H9 (cell line): ENCODE measurements around the gene FGF22. TPM values are rescaled to one million over a fixed set of nuclear protein-coding genes. Genes with fewer than 3 reads are reported as not detected.

ENCODE experiments used
- DNase-seq: peaks from one replicate; pipeline ENCODE4 v3.0.0-alpha.2; 2017
- H2AFZ ChIP-seq: one replicate; pipeline ENCODE4 v1.6.1; 2013; ENCODE audit warnings: mild to moderate bottlenecking, low read length, control low read depth, moderate library complexity
- H2AK5ac ChIP-seq: 2 replicates; pipeline ENCODE4 v1.6.1; 2013; ENCODE audit warnings: low read length, control low read depth, mixed read lengths; ENCODE audit not compliant: insufficient read length
- H2BK120ac ChIP-seq: one replicate; pipeline ENCODE4 v1.6.1; 2013; ENCODE audit warnings: low read depth, mild to moderate bottlenecking, low read length, control low read depth, inconsistent platforms; ENCODE audit not compliant: poor library complexity, severe bottlenecking
- H2BK12ac ChIP-seq: 2 replicates; pipeline ENCODE4 v1.6.1; 2013; ENCODE audit warnings: low read length, control low read depth, mixed read lengths, low read depth; ENCODE audit not compliant: insufficient read length
- H2BK15ac ChIP-seq: 2 replicates; pipeline ENCODE4 v1.6.1; 2013; ENCODE audit warnings: low read depth, low read length, control low read depth
- H2BK20ac ChIP-seq: one replicate; pipeline ENCODE4 v1.6.1; 2013; ENCODE audit warnings: low read depth, mild to moderate bottlenecking, low read length, control low read depth, inconsistent platforms; ENCODE audit not compliant: poor library complexity, severe bottlenecking
- H2BK5ac ChIP-seq: 2 replicates; pipeline ENCODE4 v1.6.1; 2013; ENCODE audit warnings: low read length, control low read depth, mixed read lengths; ENCODE audit not compliant: insufficient read length
- H3K14ac ChIP-seq: 2 replicates; pipeline ENCODE4 v1.6.1; 2013; ENCODE audit warnings: low read length, control low read depth; ENCODE audit not compliant: insufficient read depth
- H3K18ac ChIP-seq: 2 replicates; pipeline ENCODE4 v1.6.1; 2013; ENCODE audit warnings: low read depth, mild to moderate bottlenecking, mixed read lengths, low read length, control low read depth; ENCODE audit not compliant: insufficient read length
- H3K23ac ChIP-seq: 2 replicates; pipeline ENCODE4 v1.6.1; 2013; ENCODE audit warnings: low read length, control low read depth, mixed read lengths, low read depth; ENCODE audit not compliant: insufficient read length
- H3K23me2 ChIP-seq: 2 replicates; pipeline ENCODE4 v1.6.1; 2013; ENCODE audit warnings: low read depth, mild to moderate bottlenecking, mixed read lengths, low read length, control low read depth; ENCODE audit not compliant: insufficient read length, poor library complexity, severe bottlenecking
- H3K27ac ChIP-seq: 2 replicates; pipeline ENCODE4 v1.5.1; 2013; ENCODE audit warnings: low read length, control low read depth, mixed read lengths, low read depth; ENCODE audit not compliant: insufficient read length
- H3K27me3 ChIP-seq: 2 replicates; pipeline ENCODE4 v1.6.1; 2013; ENCODE audit warnings: low read length, control low read depth, inconsistent platforms; ENCODE audit not compliant: insufficient read depth
- H3K4ac ChIP-seq: 2 replicates; pipeline ENCODE4 v1.6.1; 2013; ENCODE audit warnings: low read depth, mild to moderate bottlenecking, control low read depth, inconsistent platforms, low read length, moderate library complexity
- H3K4me1 ChIP-seq: 2 replicates; pipeline ENCODE4 v1.6.1; 2013; ENCODE audit warnings: low read length, control low read depth, inconsistent platforms; ENCODE audit not compliant: insufficient read depth
- H3K4me2 ChIP-seq: 2 replicates; pipeline ENCODE4 v1.6.1; 2013; ENCODE audit warnings: low read length, control low read depth, mixed read lengths; ENCODE audit not compliant: insufficient read length, insufficient read depth
- H3K56ac ChIP-seq: 2 replicates; pipeline ENCODE4 v1.6.1; 2013; ENCODE audit warnings: low read depth, mild to moderate bottlenecking, mixed read lengths, low read length, control low read depth; ENCODE audit not compliant: insufficient read length
- H3K79me1 ChIP-seq: 2 replicates; pipeline ENCODE4 v1.6.1; 2013; ENCODE audit warnings: low read depth, mild to moderate bottlenecking, moderate library complexity, low read length, control low read depth, inconsistent platforms; ENCODE audit not compliant: insufficient read depth, poor library complexity, severe bottlenecking
- H3K79me2 ChIP-seq: 2 replicates; pipeline ENCODE4 v1.6.1; 2013; ENCODE audit warnings: low read length, control low read depth, inconsistent platforms; ENCODE audit not compliant: insufficient read depth
- H3K9ac ChIP-seq: 2 replicates; pipeline ENCODE4 v1.6.1; 2013; ENCODE audit warnings: low read length, control low read depth, mixed read lengths; ENCODE audit not compliant: insufficient read length; ENCODE audit errors: extremely low read depth
- H3K9me3 ChIP-seq: one replicate; pipeline ENCODE4 v1.6.1; 2013; ENCODE audit warnings: low read depth, low read length, inconsistent platforms; ENCODE audit not compliant: control insufficient read depth
- H3T11ph ChIP-seq: one replicate; pipeline ENCODE4 v1.6.1; 2013; ENCODE audit warnings: mild to moderate bottlenecking, low read length, control low read depth, inconsistent platforms
- H4K20me1 ChIP-seq: one replicate; pipeline ENCODE4 v1.6.1; 2013; ENCODE audit not compliant: control insufficient read depth, insufficient read length, insufficient read depth
- H4K5ac ChIP-seq: 2 replicates; pipeline ENCODE4 v1.6.1; 2013; ENCODE audit warnings: low read depth, mild to moderate bottlenecking, mixed read lengths, low read length, control low read depth; ENCODE audit not compliant: insufficient read length
- H4K8ac ChIP-seq: replicated peaks from 2 replicates; pipeline ENCODE4 v1.6.1; 2013; ENCODE audit warnings: low read length, control low read depth, mixed read lengths, low read depth; ENCODE audit not compliant: insufficient read length
- H4K91ac ChIP-seq: 2 replicates; pipeline ENCODE4 v1.6.1; 2013; ENCODE audit warnings: low read depth, mild to moderate bottlenecking, moderate library complexity, mixed read lengths, low read length, control low read depth; ENCODE audit not compliant: insufficient read length
- H3K27ac Mint-ChIP-seq, 3 experiments: 2 replicates in 2 of 3; 3 replicates in 1 of 3; pipeline ENCODE4 v1.8.0; 2020 to 2021; ENCODE audit warnings: mixed read lengths in 3 of 3, mild to moderate bottlenecking in 1 of 3, moderate library complexity in 1 of 3
- H3K27me3 Mint-ChIP-seq: 2 replicates; pipeline ENCODE4 v1.8.0; 2021; ENCODE audit warnings: low read depth, mild to moderate bottlenecking, moderate library complexity, mixed read lengths
- H3K36me3 Mint-ChIP-seq, 3 experiments: 2 replicates in 2 of 3; 3 replicates in 1 of 3; pipeline ENCODE4 v1.8.0; 2020 to 2021; ENCODE audit warnings: low read depth in 3 of 3, mixed read lengths in 3 of 3; ENCODE audit not compliant: insufficient read depth in 1 of 3
- H3K4me1 Mint-ChIP-seq, 2 experiments: 2 replicates each; pipeline ENCODE4 v1.8.0; 2020; ENCODE audit warnings: mixed read lengths in 2 of 2
- H3K4me3 Mint-ChIP-seq, 2 experiments: 2 replicates in 1 of 2; 3 replicates in 1 of 2; pipeline ENCODE4 v1.8.0; 2020 to 2021; ENCODE audit warnings: mild to moderate bottlenecking in 2 of 2, mixed read lengths in 2 of 2, moderate library complexity in 1 of 2
- H3K9me3 Mint-ChIP-seq, 2 experiments: 2 replicates in 1 of 2; 3 replicates in 1 of 2; pipeline ENCODE4 v1.8.0; 2020; ENCODE audit warnings: mild to moderate bottlenecking in 2 of 2, mixed read lengths in 2 of 2, moderate library complexity in 1 of 2
- WGBS: extraction: QIAGEN DNeasy Blood & Tissue Kit; methylation state at CpG from one replicate; pipeline ENCODE4 v1.1.7; 2013; ENCODE audit warnings: missing lambda C conversion rate, low lambda C conversion rate, mixed read lengths; ENCODE audit not compliant: insufficient read length; ENCODE audit errors: extremely low coverage; 5-methylcytosine and 5-hydroxymethylcytosine counted together
- total RNA-seq: library from RNA; stranded (reverse); gene quantifications from 2 replicates; pipeline ENCODE4 v1.2.1, GENCODE V29; 2021
- TF ChIP-seq, protein P1 (sequence below): fragments of 200-600 bp; sonication (generic); conservative IDR thresholded peaks from 3 replicates; pipeline ENCODE4 v1.8.0; 2021; ENCODE audit warnings: antibody characterized with exemption, mild to moderate bottlenecking

The FGF22 gene
- total RNA-seq, 1 experiment from 2014 or later, result 0.72 TPM

DNA sequence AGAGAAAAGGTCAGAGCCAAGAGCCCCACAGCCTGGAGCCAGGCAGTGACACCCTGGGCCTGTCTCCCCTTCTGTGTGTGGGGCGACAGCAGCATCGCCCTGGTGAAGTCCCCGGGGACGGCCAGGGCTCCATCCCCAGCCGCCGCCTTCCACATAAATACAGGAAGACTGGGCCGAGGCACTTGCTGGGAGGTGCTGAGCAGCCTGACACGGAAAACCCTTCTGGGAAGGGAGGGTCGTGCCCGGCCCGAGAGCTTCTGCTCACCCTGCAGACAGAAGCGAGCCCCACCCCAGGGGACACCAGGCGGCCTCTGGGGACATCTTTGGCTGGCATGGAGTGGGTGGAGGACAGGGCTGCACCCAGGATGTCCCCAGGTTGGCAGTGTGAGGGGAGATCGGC, 5.1 kb downstream of the FGF22 start:
- no peak overlapping the region for H3K4me2 ChIP-seq
- no peak overlapping the region for H2BK5ac ChIP-seq
- H3K79me2 ChIP-seq, result no peaks in the 10 kb centered on the region
- H2AFZ ChIP-seq, result no peak overlapping the region
- no CpG with 5 or more reads among the region's 14 CpGs for WGBS
- no peak overlapping the region for H2BK20ac ChIP-seq
- TF ChIP-seq, protein P1, sequence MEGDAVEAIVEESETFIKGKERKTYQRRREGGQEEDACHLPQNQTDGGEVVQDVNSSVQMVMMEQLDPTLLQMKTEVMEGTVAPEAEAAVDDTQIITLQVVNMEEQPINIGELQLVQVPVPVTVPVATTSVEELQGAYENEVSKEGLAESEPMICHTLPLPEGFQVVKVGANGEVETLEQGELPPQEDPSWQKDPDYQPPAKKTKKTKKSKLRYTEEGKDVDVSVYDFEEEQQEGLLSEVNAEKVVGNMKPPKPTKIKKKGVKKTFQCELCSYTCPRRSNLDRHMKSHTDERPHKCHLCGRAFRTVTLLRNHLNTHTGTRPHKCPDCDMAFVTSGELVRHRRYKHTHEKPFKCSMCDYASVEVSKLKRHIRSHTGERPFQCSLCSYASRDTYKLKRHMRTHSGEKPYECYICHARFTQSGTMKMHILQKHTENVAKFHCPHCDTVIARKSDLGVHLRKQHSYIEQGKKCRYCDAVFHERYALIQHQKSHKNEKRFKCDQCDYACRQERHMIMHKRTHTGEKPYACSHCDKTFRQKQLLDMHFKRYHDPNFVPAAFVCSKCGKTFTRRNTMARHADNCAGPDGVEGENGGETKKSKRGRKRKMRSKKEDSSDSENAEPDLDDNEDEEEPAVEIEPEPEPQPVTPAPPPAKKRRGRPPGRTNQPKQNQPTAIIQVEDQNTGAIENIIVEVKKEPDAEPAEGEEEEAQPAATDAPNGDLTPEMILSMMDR, result no peak
- Mint-ChIP-seq H3K27me3 (no peaks in the 10 kb centered on the region), H3K27ac (peak overlapping the region in 1 of 3 experiments; percentile 33; a peak in 1 of 7 replicates), H3K36me3 (peaks cover 10 to 28% (median 18%) of the 10 kb centered on the region in 3 experiments), H3K4me1 (no peaks in the 10 kb centered on the region), H3K9me3 (no peaks in the 10 kb centered on the region), H3K4me3 (no peak overlapping the region)
- no peak overlapping the region for H2BK120ac ChIP-seq
- no peak overlapping the region for H3K4ac ChIP-seq
- H3K9me3 ChIP-seq, result no peaks in the 10 kb centered on the region
- H4K20me1 ChIP-seq, result no peaks in the 10 kb centered on the region
- H2AK5ac ChIP-seq, result no peak overlapping the region
- H3K56ac ChIP-seq, result no peak overlapping the region
- no peaks in the 10 kb centered on the region for H3K79me1 ChIP-seq
- no peak overlapping the region for H3K23ac ChIP-seq
- no peak overlapping the region for H3K27ac ChIP-seq
- H2BK12ac ChIP-seq, result no peak overlapping the region
- no peak overlapping the region; the same call in 1 of the 2 replicates for H3K14ac ChIP-seq
- H3K4me1 ChIP-seq, result no peaks in the 10 kb centered on the region
- no peaks in the 10 kb centered on the region for H3K27me3 ChIP-seq
- no peak overlapping the region for H3T11ph ChIP-seq
- no peak overlapping the region for H3K18ac ChIP-seq
- H3K23me2 ChIP-seq, result no peaks in the 10 kb centered on the region
- no peak overlapping the region for H4K91ac ChIP-seq
- H4K8ac ChIP-seq, result no peak overlapping the region
- H4K5ac ChIP-seq, result no peak overlapping the region
- H2BK15ac ChIP-seq, result no peak overlapping the region
- no peak for DNase-seq
- no peak overlapping the region for H3K9ac ChIP-seq
